Measurements from ENCODE around the gene OLFML1.

The OLFML1 gene

GRCh38 chr11:7485186-7486097 is at the start of gene OLFML1:
Gene OLFML1 (plus strand): TSS chr11:7485506. CDS start chr11:7485876, 370 bp downstream.
- DNase-seq = no peak

GRCh38 chr11:7436146-7436545 is 49.2 kb upstream of the OLFML1 start:
- no peak for DNase-seq

- DNase-seq = no peak
Observed at GRCh38 chr11:7436657-7437056, 48.6 kb upstream of the OLFML1 start.

GRCh38 chr11:7437696-7438095 is 47.6 kb upstream of the OLFML1 start:
- DNase-seq = no peak

GRCh38 chr11:7439746-7440320 is 45.5 kb upstream of the OLFML1 start:
- no peak for DNase-seq

- peak; percentile 58 for DNase-seq
Observed at GRCh38 chr11:7442588-7443215, 42.6 kb upstream of the OLFML1 start.

- no peak for DNase-seq
Observed at GRCh38 chr11:7444091-7444981, 41.0 kb upstream of the OLFML1 start.

GRCh38 chr11:7445564-7445963 is 39.7 kb upstream of the OLFML1 start:
- no peak for DNase-seq

GRCh38 chr11:7448201-7448600 is 37.1 kb upstream of the OLFML1 start:
- DNase-seq = no peak

- no peak for DNase-seq
Observed at GRCh38 chr11:7449211-7449840, 36.0 kb upstream of the OLFML1 start.

- no peak for DNase-seq
Observed at GRCh38 chr11:7449841-7450214, 35.5 kb upstream of the OLFML1 start.

- DNase-seq = no peak
Observed at GRCh38 chr11:7450836-7451235, 34.5 kb upstream of the OLFML1 start.

GRCh38 chr11:7451520-7451919 is 33.8 kb upstream of the OLFML1 start:
- DNase-seq = no peak

GRCh38 chr11:7451952-7452494 is 33.3 kb upstream of the OLFML1 start:
- no peak for DNase-seq

- no peak for DNase-seq
Observed at GRCh38 chr11:7454854-7455253, 30.5 kb upstream of the OLFML1 start.

- DNase-seq = no peak
Observed at GRCh38 chr11:7457211-7457610, 28.1 kb upstream of the OLFML1 start.

GRCh38 chr11:7462706-7463105 is 22.6 kb upstream of the OLFML1 start:
- no peak for DNase-seq

- DNase-seq = no peak
Observed at GRCh38 chr11:7467652-7468051, 17.7 kb upstream of the OLFML1 start.

GRCh38 chr11:7469351-7469865 is 15.9 kb upstream of the OLFML1 start:
- DNase-seq = no peak

- no peak for DNase-seq
Observed at GRCh38 chr11:7471071-7471470, 14.2 kb upstream of the OLFML1 start.

GRCh38 chr11:7473717-7474116 is 11.6 kb upstream of the OLFML1 start:
- DNase-seq = no peak

GRCh38 chr11:7480113-7480512 is 5.2 kb upstream of the OLFML1 start:
- no peak for DNase-seq
